HG03460 (cell line): ENCODE results near the gene LRRC47.

ENCODE experiments used
- ATAC-seq: cut with Tn5 transposase; IDR thresholded peaks from one replicate; pipeline ENCODE4 v1.9.1; 2021; ENCODE audit not compliant: unreplicated experiment

LRRC47 gene

GRCh38 chr1:3733883-3734589, 62.3 kb downstream of the LRRC47 start:
- ATAC-seq = no peak

GRCh38 chr1:3733094-3733882, 63.0 kb downstream of the LRRC47 start:
- no peak for ATAC-seq

DNA sequence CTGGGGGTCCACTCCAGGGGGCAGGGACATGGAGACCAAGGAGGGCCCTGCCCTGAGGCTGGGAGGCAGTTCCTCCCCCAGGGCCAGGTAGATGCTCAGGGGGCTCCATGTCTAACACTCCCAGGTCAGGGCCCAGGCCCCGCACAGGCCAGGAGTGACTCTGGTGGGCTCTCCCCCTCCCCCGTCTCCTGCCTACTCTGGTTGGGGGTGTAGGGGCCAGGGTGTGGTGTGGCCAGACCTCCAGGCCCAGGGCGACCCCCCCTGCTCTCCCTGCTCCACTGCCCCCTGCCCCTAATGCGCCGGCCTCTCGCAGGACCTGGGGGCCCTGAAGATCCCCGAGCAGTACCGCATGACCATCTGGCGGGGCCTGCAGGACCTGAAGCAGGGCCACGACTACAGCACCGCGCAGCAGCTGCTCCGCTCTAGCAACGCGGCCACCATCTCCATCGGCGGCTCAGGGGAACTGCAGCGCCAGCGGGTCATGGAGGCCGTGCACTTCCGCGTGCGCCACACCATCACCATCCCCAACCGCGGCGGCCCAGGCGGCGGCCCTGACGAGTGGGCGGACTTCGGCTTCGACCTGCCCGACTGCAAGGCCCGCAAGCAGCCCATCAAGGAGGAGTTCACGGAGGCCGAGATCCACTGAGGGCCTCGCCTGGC, 63.7 kb downstream of the LRRC47 start:
- no peak for ATAC-seq

DNA sequence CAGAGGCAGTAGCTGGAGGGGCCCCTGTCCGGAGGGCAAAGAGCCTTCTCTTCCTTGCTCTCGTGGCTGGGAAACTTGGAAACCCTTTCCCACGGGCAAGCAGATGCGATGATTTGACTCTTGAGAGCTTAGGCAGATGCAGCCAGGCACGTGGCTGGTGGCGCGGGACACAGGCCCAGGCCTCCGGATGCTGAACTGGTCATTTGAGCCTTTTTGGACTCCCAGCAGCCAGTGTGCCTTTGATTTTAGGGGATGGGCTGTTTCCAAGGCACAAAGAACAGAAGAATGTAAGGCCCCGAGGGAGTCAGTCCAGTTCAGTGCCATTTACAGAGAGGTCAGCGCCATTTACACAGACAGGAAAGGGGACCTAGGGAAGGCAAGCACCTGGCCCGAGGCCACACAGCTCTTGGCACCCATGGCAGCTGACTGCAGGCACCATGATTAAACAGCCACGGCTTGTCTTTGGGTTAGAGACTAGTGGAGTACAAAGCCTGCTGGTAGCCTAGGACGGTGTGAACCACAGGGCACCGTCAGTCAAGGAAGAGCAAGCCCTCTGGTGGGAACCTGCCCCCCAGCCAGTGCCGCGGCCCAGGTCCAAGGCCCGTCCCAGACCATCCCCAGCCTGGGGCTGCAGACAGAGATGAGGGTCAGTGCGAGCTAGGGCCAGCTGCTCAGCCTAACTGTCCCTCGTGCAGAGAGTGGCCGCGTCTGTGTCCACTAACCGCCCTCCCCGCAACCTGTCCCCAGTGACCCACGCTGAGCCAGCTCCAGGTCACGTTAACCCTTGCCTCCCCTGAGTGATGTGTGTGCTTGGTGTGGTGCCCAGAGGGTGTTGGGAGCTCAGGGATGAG, 64.5 kb downstream of the LRRC47 start:
- ATAC-seq = no peak

- no peak for ATAC-seq
These were observed 65.6 kb downstream of the LRRC47 start for GRCh38 chr1:3730543-3731247.

- no peak for ATAC-seq
These were observed 66.4 kb downstream of the LRRC47 start for GRCh38 chr1:3729594-3730542.
